Neural progenitor cell (in vitro differentiated cells): ENCODE results near the gene ANKMY1. TPM values are rescaled to one million over a fixed set of nuclear protein-coding genes. Genes with fewer than 3 reads are reported as not detected.

ENCODE experiments used
- DNase-seq: peaks from one replicate; pipeline ENCODE4 v3.0.0-alpha.2; 2016; ENCODE audit warnings: low spot score
- H2AFZ ChIP-seq: fragments of 200-600 bp; sonication (generic); replicated peaks from 2 replicates; pipeline ENCODE4 v1.6.1; 2016; ENCODE audit warnings: antibody characterized with exemption
- H3F3A ChIP-seq: fragments of 200-600 bp; sonication (generic); 2 replicates; pipeline ENCODE4 v1.6.1; 2016; ENCODE audit warnings: antibody characterized with exemption, low read depth
- H3K27ac ChIP-seq: fragments of 200-600 bp; sonication (generic); 2 replicates; pipeline ENCODE4 v1.5.1; 2016; ENCODE audit warnings: mild to moderate bottlenecking
- H3K27me3 ChIP-seq: fragments of 200-600 bp; sonication (generic); 2 replicates; pipeline ENCODE4 v1.6.1; 2016; ENCODE audit warnings: mild to moderate bottlenecking, moderate library complexity
- H3K36me3 ChIP-seq: fragments of 200-600 bp; sonication (generic); 2 replicates; pipeline ENCODE4 v1.5.1; 2016
- H3K4me1 ChIP-seq: fragments of 200-600 bp; sonication (generic); 2 replicates; pipeline ENCODE4 v1.6.1; 2016; ENCODE audit warnings: mixed run types
- H3K4me2 ChIP-seq: fragments of 200-600 bp; sonication (generic); 2 replicates; pipeline ENCODE4 v1.6.1; 2016
- H3K4me3 ChIP-seq: fragments of 200-600 bp; sonication (generic); 2 replicates; pipeline ENCODE4 v1.5.1; 2016
- H3K79me2 ChIP-seq: fragments of 200-600 bp; sonication (generic); 2 replicates; pipeline ENCODE4 v1.6.1; 2016; ENCODE audit warnings: low read depth
- H3K9ac ChIP-seq: fragments of 200-600 bp; sonication (generic); 2 replicates; pipeline ENCODE4 v1.6.1; 2016
- H3K9me3 ChIP-seq: fragments of 200-600 bp; sonication (generic); 2 replicates; pipeline ENCODE4 v1.5.1; 2016; ENCODE audit warnings: low read depth
- H4K20me1 ChIP-seq: fragments of 200-600 bp; sonication (generic); 2 replicates; pipeline ENCODE4 v1.6.1; 2016; ENCODE audit warnings: low read depth
- H3K27ac Mint-ChIP-seq: 3 replicates; pipeline ENCODE4 v1.8.0; 2021; ENCODE audit warnings: mixed read lengths
- H3K27me3 Mint-ChIP-seq: 2 replicates; pipeline ENCODE4 v1.8.0; 2022; ENCODE audit warnings: low read depth, mild to moderate bottlenecking, inconsistent platforms, moderate library complexity, mixed read lengths; ENCODE audit not compliant: insufficient read depth
- H3K36me3 Mint-ChIP-seq: 3 replicates; pipeline ENCODE4 v1.8.0; 2021; ENCODE audit warnings: mixed read lengths
- H3K4me1 Mint-ChIP-seq: 3 replicates; pipeline ENCODE4 v1.8.0; 2021; ENCODE audit warnings: mixed read lengths
- H3K4me3 Mint-ChIP-seq: 3 replicates; pipeline ENCODE4 v1.8.0; 2021; ENCODE audit warnings: mild to moderate bottlenecking, moderate library complexity, mixed read lengths
- H3K9me3 Mint-ChIP-seq: 3 replicates; pipeline ENCODE4 v1.8.0; 2020; ENCODE audit warnings: mixed read lengths
- EZH2 ChIP-seq: fragments of 200-600 bp; sonication (generic); IDR thresholded peaks from 2 replicates; pipeline ENCODE4 v1.6.1; 2017; ENCODE audit warnings: antibody characterized with exemption, mild to moderate bottlenecking, moderate library complexity
- EZH2phosphoT487 ChIP-seq: fragments of 200-600 bp; sonication (generic); IDR thresholded peaks from 2 replicates; pipeline ENCODE4 v1.6.1; 2017; ENCODE audit warnings: antibody characterized with exemption
- total RNA-seq: library from RNA; depleted of rRNA; stranded (reverse); fragments of >200 nt; gene quantifications from 2 replicates; pipeline ENCODE4 v1.2.3, GENCODE V29; 2015; ENCODE audit warnings: low replicate concordance
- TF ChIP-seq, protein P1 (sequence below): fragments of 200-600 bp; sonication (generic); IDR thresholded peaks from 2 replicates; pipeline ENCODE4 v1.5.1; 2017; ENCODE audit warnings: antibody characterized with exemption, mild to moderate bottlenecking

ANKMY1 gene
- total RNA-seq, 1 donor from 2014 or later: 4.2 TPM

DNA sequence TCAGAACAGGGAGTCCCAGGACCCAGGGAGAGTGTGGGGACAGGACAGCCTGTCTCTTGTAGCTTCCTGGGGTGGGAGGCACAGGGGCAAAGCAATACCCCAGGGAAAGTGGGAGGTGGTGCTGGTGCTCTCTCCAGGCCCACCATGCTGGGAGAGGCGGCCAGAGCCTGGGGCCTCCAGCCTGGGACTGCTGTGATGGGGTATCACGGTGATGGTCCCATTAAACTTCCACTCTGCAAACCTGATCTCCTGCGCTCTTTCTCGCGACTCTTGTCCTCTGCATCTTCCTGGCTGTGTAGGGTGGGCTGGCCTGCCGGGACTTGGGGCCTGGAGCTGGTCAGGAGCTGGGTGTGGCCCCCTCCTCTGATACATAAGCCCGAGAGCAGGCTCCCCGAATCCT lies 20.7 kb upstream of the ANKMY1 start:
- Histone ChIP-seq H3K9me3 (no peaks in the 10 kb centered on the region), H3K36me3 (no peaks in the 10 kb centered on the region), H3K4me2 (no peak overlapping the region), H4K20me1 (peaks cover 40% of the 10 kb centered on the region), H3K79me2 (peaks cover 22% of the 10 kb centered on the region), H2AFZ (no peak overlapping the region), H3K27me3 (no peaks in the 10 kb centered on the region), H3F3A (no peaks in the 10 kb centered on the region), H3K9ac (no peak overlapping the region), H3K4me1 (no peaks in the 10 kb centered on the region), H3K27ac (no peak overlapping the region), H3K4me3 (no peak overlapping the region)
- Mint-ChIP-seq H3K36me3 (peaks cover 4% of the 10 kb centered on the region), H3K4me1 (peaks cover 12% of the 10 kb centered on the region), H3K4me3 (no peak overlapping the region), H3K27ac (no peak overlapping the region), H3K9me3 (no peaks in the 10 kb centered on the region), H3K27me3 (no peaks in the 10 kb centered on the region)
- TF ChIP-seq, protein P1, sequence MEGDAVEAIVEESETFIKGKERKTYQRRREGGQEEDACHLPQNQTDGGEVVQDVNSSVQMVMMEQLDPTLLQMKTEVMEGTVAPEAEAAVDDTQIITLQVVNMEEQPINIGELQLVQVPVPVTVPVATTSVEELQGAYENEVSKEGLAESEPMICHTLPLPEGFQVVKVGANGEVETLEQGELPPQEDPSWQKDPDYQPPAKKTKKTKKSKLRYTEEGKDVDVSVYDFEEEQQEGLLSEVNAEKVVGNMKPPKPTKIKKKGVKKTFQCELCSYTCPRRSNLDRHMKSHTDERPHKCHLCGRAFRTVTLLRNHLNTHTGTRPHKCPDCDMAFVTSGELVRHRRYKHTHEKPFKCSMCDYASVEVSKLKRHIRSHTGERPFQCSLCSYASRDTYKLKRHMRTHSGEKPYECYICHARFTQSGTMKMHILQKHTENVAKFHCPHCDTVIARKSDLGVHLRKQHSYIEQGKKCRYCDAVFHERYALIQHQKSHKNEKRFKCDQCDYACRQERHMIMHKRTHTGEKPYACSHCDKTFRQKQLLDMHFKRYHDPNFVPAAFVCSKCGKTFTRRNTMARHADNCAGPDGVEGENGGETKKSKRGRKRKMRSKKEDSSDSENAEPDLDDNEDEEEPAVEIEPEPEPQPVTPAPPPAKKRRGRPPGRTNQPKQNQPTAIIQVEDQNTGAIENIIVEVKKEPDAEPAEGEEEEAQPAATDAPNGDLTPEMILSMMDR: no peak
- TF ChIP-seq EZH2phosphoT487 (no peak), EZH2 (no peak)
- no peak for DNase-seq

DNA sequence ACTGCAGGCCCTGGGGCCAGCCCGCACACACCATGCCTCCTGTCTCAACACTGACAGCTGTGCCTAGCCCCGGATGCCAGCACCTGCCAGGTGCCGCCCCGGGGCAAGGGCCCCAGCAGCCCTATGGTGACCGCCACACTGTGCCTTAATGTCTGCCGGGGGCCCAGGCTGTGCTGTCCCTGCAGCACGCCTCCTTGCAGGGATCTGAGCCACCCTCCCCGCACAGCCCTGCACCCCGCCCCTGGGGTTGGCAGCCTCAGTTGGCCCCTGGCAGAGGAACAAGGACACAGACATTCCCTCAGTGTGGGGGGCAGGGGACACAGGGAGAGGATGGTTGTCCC lies 20.3 kb upstream of the ANKMY1 start:
- Histone ChIP-seq H4K20me1 (peaks cover 40% of the 10 kb centered on the region), H3K9me3 (no peaks in the 10 kb centered on the region), H3K4me1 (no peaks in the 10 kb centered on the region), H3K79me2 (peaks cover 18% of the 10 kb centered on the region), H3K27me3 (no peaks in the 10 kb centered on the region), H3K9ac (no peak overlapping the region), H3K4me3 (no peak overlapping the region), H3K36me3 (no peaks in the 10 kb centered on the region), H3F3A (no peaks in the 10 kb centered on the region), H2AFZ (no peak overlapping the region), H3K4me2 (no peak overlapping the region), H3K27ac (no peak overlapping the region)
- no peak overlapping the region for H3K4me3 Mint-ChIP-seq
- H3K27me3 Mint-ChIP-seq: no peaks in the 10 kb centered on the region
- H3K36me3 Mint-ChIP-seq: peaks cover 4% of the 10 kb centered on the region
- H3K4me1 Mint-ChIP-seq: peaks cover 12% of the 10 kb centered on the region
- no peak for DNase-seq
- H3K9me3 Mint-ChIP-seq: no peaks in the 10 kb centered on the region
- H3K27ac Mint-ChIP-seq: no peak overlapping the region
- TF ChIP-seq EZH2phosphoT487 (no peak), EZH2 (no peak)
- TF ChIP-seq, protein P1: no peak

DNA sequence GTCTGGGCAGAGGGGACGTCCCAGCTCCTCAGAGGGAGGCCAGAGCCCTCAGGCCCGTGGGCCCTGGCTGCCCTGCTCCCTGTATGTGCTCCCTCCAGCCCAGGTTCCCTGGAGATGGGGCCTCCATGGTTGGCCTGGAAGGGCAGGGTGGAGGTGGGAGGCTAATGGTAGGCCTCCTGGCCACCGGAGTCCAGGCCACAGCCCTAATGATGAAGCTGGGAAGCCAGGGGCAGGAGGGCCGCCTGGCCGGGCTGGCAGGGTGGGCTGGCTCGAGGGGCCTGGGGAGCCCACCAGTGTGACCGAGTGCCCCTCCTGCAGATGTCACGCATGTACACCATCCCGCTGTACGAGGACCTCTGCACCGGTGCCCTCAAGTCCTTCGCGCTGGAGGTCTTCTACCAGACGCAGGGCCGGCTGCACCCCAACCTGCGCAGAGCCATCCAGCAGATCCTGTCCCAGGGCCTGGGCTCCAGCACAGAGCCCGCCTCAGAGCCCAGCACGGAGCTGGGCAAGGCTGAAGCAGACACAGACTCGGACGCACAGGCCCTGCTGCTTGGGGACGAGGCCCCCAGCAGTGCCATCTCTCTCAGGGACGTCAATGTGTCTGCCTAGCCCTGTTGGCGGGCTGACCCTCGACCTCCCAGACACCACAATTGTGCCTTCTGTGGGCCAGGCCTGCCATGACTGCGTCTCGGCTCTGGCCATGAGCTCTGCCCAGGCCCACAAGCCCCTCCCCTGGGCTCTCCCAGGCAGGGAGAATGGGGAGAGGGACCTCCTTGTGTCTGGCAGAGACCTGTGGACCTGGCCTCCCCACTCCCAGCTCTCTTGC lies 19.7 kb upstream of the ANKMY1 start:
- Histone ChIP-seq H2AFZ (no peak overlapping the region), H3F3A (no peaks in the 10 kb centered on the region), H3K4me2 (no peak overlapping the region), H3K27me3 (no peaks in the 10 kb centered on the region), H3K79me2 (peaks cover 12% of the 10 kb centered on the region), H4K20me1 (peaks cover 40% of the 10 kb centered on the region), H3K9me3 (no peaks in the 10 kb centered on the region), H3K4me1 (no peaks in the 10 kb centered on the region), H3K36me3 (no peaks in the 10 kb centered on the region), H3K9ac (no peak overlapping the region), H3K4me3 (no peak overlapping the region), H3K27ac (no peak overlapping the region)
- Mint-ChIP-seq H3K4me1 (peaks cover 8% of the 10 kb centered on the region), H3K4me3 (no peak overlapping the region), H3K27me3 (no peaks in the 10 kb centered on the region), H3K9me3 (no peaks in the 10 kb centered on the region), H3K36me3 (peaks cover 3% of the 10 kb centered on the region), H3K27ac (no peak overlapping the region)
- DNase-seq: no peak
- TF ChIP-seq EZH2: no peak

DNA sequence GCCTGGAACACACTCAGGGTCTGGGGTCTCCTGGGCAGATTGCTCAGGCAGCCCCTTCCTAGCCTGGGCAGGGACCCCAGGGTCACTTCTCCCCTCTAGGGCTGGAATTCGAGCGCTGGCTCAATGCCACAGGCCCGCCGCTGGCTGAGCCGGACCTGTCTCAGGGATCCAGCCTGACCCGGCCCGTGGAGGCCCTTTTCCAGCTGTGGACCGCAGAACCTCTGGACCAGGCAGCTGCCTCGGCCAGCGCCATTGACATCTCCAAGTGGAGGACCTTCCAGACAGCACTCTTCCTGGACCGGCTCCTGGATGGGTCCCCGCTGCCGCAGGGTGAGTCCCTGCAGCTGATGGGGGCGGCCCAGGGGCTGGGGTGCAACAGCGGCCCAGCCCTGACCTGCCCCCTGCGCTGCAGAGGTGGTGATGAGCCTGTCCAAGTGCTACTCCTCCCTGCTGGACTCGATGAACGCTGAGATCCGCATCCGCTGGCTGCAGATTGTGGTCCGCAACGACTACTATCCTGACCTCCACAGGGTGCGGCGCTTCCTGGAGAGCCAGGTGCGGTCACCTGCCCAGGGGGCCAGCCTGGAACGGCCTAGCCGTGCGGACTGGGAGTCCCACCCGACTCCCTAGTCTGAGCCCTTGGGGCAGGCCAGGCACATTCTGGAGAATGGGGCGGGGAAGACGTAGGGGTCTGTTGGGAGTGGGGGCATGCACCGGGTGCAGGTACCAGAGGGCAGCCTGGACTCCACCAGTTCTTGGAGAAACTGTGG lies 18.8 kb upstream of the ANKMY1 start:
- no peaks in the 10 kb centered on the region for H3K36me3 ChIP-seq
- Mint-ChIP-seq H3K36me3 (peaks cover 3% of the 10 kb centered on the region), H3K9me3 (no peaks in the 10 kb centered on the region), H3K27ac (no peak overlapping the region), H3K4me1 (peaks cover 3% of the 10 kb centered on the region), H3K27me3 (no peaks in the 10 kb centered on the region), H3K4me3 (no peak overlapping the region)
- no peak overlapping the region for H3K4me3 ChIP-seq
- TF ChIP-seq EZH2: no peak
- no peak for TF ChIP-seq EZH2phosphoT487
- TF ChIP-seq, protein P1: no peak
- H3K27me3 ChIP-seq: no peaks in the 10 kb centered on the region
- H2AFZ ChIP-seq: no peak overlapping the region
- peaks cover 35% of the 10 kb centered on the region for H4K20me1 ChIP-seq
- no peaks in the 10 kb centered on the region for H3F3A ChIP-seq
- DNase-seq: no peak
- no peaks in the 10 kb centered on the region for H3K4me1 ChIP-seq
- no peak overlapping the region for H3K4me2 ChIP-seq
- no peak overlapping the region for H3K9ac ChIP-seq
- no peak overlapping the region for H3K27ac ChIP-seq
- H3K79me2 ChIP-seq: peaks cover 5% of the 10 kb centered on the region
- no peaks in the 10 kb centered on the region for H3K9me3 ChIP-seq
